GM12891 (cell line): ENCODE data around the gene DUXA.

Experiments
- POLR2A ChIP-seq: IDR thresholded peaks from 2 replicates; pipeline ENCODE4 v1.6.1; 2011; ENCODE audit warnings: low read depth, low read length, control low read depth
- POLR2AphosphoS5 ChIP-seq: IDR thresholded peaks from 2 replicates; pipeline ENCODE4 v1.6.1; 2011; ENCODE audit warnings: low read depth, low read length, control low read depth
- SPI1 ChIP-seq: IDR thresholded peaks from 2 replicates; pipeline ENCODE4 v1.6.1; 2011; ENCODE audit warnings: low read depth, low read length, control low read depth

GRCh38 chr19:57210381-57210780 is 43.1 kb upstream of the DUXA start:
- TF ChIP-seq POLR2A = no peak
- no peak for TF ChIP-seq POLR2AphosphoS5
- no peak for TF ChIP-seq SPI1
